HG03039 (cell line): ENCODE data around the gene PPIP5K1.
"Not testable (repeated sequence)": the region's sequence is repeated elsewhere in the genome, so short reads cannot be mapped to it uniquely, and the experiment has no call there.

Experiments
- ATAC-seq: cut with Tn5 transposase; IDR thresholded peaks from one replicate; pipeline ENCODE4 v1.9.1; 2021; ENCODE audit warnings: mild to moderate bottlenecking, moderate library complexity; ENCODE audit not compliant: unreplicated experiment

PPIP5K1 gene

DNA sequence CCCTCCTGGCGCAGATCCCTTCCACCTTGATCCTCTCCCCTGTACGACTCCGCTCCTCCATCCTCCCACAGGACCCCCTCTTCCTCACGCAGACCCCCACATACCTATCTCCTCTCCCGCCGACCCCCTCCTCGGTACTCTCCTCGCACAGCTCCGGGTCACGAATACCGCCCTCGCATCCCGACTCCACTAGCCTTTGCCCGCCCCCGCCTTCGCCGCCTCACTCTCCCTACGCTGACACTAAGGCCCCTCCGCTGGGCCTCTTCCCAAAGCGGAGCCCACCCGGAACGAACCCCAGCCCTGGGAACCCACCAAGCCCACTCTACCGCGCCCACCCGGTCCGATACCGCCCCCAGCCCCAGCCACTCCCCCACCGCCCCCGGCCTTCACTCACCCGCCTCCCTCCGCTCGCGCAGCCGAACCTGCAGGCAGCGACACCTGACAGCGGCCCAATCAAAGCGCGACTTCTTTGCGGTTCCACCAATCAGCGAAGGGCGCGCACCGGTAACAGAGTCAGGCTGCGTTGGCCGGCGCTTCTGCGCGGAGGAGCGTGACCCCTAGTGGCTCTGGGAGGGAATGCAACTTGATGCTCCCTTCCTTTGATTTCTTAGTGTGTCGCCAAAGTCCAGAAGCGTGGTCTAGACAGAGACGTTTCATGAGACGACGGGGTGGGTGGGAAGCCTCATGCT lies at the start of gene PPIP5K1:
Gene PPIP5K1 (minus strand): TSS at position 431 of the 689 bp plus-strand sequence. CDS start 5,704 bp downstream, outside the sequence.
- peak; percentile 93 for ATAC-seq

- ATAC-seq, result not testable (repeated sequence)
Observed at GRCh38 chr15:43638464-43639204, 48.6 kb upstream of the PPIP5K1 start.

DNA sequence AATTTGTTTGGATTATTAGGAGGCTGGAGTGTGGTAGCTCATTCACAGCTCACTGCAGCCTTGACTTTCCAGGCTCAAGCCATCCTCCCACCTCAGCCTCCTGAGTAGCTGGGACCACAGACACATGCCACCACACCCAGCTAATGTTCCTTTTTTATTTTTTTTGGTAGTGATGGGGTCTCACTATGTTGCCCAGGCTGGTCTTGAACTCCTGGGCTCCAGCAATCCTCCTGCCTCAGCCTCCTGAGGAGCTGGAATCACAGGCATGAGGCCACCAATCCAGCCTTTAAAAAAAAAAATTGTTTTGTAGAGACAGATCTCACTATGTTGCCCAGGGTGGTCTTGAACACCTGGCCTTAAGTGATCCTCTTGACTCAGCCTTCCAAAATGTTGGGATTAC lies 36.9 kb upstream of the PPIP5K1 start:
- not testable (repeated sequence) for ATAC-seq

- ATAC-seq, result no peak
Observed at GRCh38 chr15:43625106-43625505, 35.1 kb upstream of the PPIP5K1 start.

DNA sequence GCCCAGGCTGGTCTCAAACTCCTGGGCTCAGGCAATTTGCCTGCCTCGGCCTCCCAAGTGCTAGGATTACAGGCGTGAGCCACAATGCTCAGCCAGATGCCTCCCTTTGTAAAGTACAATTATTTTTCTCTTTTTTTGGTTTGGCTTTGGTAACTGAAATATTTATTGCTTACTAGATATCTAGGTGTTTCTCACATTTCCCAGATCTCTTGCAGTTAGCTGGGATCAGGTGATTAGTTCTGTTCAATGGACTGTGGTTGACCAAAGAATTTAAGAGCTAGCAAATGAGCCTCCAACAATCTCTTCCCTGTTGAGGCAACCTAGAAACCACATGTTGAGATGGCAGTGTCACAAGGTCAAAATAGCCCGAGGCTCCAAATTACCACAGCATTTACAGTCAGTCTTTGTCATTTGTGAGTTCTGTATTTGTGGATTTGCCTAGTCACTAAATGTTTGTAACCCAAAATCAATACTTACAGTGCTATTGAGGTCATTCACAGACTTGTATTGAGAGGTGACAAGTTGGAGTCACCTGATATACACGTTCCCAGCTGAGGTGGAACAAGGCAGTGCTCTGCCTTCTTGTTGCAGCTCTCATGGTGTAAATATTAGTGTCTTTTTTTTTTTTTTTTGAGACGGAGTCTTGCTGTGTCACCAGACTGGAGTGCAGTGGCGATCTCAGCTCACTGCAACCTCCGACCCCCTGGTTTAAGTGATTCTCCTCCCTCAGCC lies 32.2 kb upstream of the PPIP5K1 start:
- ATAC-seq, result not testable (repeated sequence)

DNA sequence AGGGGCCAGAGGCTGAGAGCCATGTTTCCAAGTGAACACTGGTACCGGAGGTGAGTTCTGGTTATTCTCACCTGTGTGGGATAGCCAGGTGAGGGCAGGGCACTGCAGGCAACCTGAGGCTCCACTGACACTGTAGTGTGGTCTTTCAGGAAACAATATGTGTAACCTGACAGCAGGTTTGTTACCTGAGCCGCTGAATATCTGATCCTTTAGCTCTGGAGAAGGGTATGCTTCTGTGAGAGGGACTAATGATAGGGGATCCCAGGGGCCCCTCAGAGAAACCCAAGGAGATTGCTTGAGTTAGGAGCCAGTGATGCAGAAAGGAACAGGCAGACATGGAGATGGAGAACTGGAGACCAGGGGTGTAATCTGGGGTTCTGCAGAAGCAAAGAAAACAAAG lies 28.7 kb upstream of the PPIP5K1 start, which contains the start of gene STRC:
Gene STRC (minus strand): TSS at position 101 of the 400 bp plus-strand sequence. CDS start 78 bp downstream, at position 23.
- not testable (repeated sequence) for ATAC-seq

GRCh38 chr15:43617750-43618149 lies 27.7 kb upstream of the PPIP5K1 start:
- not testable (repeated sequence) for ATAC-seq

GRCh38 chr15:43602233-43602632 lies 12.2 kb upstream of the PPIP5K1 start:
- ATAC-seq, result not testable (repeated sequence)

DNA sequence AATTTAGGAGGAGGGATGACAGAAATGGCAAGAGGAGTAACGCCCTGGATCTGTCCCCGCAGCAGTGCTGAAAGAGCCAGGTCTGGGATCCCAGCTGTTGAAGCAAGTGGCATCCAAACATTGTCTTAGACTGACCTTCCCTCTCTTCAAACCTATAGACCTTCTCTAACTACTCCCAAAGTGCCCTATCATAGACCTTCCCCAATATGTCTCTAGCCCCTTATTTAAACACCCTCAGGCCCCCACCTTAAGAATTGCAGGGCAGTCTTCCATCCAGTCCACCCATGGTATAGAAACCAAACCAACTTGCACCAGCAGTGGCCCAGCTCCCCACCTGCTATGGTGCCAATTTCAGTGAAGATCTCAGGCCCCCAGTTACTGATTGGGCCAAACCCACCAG lies 10.2 kb upstream of the PPIP5K1 start:
- ATAC-seq, result not testable (repeated sequence)

DNA sequence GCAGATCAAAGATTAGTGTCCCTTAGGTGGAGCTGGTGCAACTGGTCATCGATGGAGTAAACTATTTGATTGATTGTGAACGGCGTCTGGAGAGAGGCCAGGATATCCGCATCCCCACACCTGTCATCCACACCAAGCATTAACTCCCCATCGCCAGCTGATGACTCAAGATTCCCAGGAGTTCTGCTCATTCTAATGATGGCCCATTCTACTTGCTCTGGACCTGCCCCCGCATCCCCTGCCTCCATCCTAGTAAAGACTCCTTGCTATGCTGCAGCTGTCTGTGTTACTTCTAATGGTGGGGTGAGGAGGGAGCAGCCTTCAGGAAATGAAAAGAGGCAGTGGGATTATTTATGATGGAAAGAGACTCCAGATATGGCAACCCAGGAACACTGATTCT lies 9.1 kb upstream of the PPIP5K1 start:
- not testable (repeated sequence) for ATAC-seq

GRCh38 chr15:43593328-43594190 lies 3.6 kb upstream of the PPIP5K1 start, which contains the start of gene CKMT1B:
TSS of gene CKMT1B (plus strand) at chr15:43594027. CDS start at chr15:43594219, 192 bp downstream.
- ATAC-seq, result not testable (repeated sequence)

DNA sequence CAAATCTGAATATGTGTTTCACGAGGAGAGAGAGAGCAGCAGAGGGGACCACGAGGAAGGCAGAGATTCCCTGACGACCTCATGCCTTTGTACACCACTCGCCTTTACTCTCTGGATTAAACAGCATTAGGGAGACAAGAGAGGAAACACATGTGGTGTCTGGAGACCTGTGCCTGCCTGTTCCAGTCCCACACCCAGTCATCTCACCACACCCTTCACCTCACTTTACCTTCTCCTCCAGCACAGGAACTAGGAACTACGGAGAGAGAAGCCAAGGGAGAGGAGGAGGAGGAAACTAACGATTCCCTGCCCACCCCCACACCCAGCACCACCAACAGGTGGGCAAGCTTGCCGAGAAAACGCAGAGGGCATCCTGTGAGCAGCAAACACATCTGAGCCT lies 2.8 kb upstream of the PPIP5K1 start:
- not testable (repeated sequence) for ATAC-seq

DNA sequence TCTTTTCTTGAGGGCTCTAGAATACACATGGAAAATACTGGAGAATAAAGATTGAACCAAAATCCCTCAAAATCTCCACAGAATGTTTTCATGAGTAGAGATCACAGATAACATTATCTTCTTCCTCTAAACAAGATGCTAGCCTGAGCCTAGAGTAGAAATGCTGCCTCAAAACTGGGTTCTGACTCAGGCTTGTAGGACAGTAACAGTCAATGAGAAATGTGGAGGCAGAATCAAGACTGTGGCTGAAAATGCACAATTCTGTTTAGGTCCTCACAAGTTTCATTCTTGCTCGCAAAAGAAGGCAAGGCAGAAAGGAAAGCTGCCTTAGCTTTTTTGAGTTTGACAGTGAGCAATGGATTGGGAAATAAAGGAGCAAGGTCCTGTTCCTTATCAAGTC lies 15.4 kb downstream of the PPIP5K1 start:
- not testable (repeated sequence) for ATAC-seq

- ATAC-seq, result not testable (repeated sequence)
Observed at GRCh38 chr15:43566615-43567014, 23.4 kb downstream of the PPIP5K1 start.

DNA sequence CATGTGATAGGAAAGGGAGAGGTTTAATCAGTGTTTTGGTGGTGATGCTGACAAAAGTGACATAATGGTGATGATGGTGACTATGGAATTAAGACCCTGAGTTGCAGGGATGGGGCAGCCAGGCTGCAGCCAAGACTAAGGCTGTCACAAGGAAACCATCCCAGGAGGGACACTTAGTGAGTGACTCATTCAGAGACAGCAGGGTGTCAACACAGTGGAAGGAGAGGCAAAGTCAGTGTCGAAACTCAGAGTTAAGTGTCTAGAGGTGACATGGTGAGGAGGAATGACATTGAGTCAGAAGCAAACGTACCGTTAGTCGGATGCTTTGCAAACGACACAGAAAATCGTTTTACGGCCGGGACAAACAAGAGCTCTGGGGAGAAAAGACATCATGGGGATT lies 26.2 kb downstream of the PPIP5K1 start:
- ATAC-seq, result not testable (repeated sequence)

- not testable (repeated sequence) for ATAC-seq
Observed at GRCh38 chr15:43562753-43563152, 27.3 kb downstream of the PPIP5K1 start.

- ATAC-seq, result no peak
Observed at GRCh38 chr15:43552986-43553385, 37.0 kb downstream of the PPIP5K1 start.

DNA sequence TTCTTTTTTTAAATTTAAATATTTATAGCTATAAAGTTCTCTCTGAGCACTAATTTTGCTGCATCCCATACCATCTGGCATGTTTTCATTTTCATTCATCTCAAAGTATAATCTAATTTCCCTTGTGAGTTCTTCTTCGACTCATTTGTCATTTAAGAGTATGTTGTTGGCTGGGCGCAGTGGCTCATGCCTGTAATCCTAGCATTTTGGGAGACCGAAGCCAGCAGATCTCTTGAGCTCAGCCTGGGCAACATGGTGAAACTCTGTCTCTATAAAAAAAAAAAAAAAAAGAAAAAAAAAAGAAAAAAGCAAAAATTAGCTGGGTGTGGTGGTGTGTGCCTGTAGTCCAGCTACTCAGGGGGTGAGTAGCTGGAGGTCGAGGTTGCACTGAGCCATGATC lies 37.8 kb downstream of the PPIP5K1 start:
- no peak for ATAC-seq

DNA sequence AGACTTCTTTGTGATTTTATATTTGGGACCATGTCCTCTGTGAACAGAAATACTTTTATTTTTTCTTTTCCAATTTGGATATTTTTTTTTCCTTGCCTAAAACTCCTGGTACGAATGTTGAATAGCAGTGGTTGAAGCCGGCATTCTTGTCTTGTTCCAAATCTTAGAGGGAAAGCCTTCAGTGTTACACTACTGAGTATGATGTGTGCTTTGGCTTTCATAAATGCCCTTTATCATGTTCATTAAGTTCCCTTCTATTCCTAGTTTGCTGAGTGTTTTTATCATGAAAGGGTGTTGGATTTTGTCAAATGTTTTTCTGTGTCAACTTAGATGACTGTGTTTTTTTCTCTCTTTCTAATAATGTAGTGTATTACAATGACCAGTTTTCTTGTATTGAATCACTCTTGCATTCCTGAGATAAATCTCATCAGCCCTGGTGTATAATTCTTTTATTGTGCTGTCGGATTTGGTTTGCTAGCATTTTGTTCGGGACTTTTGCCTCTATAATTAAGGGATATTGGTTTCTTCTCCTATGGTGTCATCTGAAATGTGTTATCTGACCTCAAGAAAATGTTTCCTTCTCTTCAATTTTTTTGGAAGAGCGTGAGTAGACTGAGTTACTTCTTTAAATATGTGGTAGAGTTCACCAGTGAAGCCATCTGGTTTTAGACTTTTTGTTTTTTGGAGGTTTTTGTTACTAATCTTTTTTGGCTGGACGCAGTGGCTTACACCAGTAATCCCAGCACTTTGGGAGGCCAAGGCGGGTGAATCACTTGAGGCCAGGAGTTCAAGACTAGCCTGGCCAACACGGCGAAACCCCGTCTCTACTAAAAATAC lies 39.3 kb downstream of the PPIP5K1 start:
- ATAC-seq, result no peak
